ENCODE measurements around the gene P2RY8. TPM values are rescaled to one million over a fixed set of nuclear protein-coding genes. Genes with fewer than 3 reads are reported as not detected.
A peak's percentile ranks its signal among the peaks of the same experiment; 100 is the strongest.
"Not testable (repeated sequence)": the region's sequence is repeated elsewhere in the genome, so short reads cannot be mapped to it uniquely, and the experiment has no call there.

Gene P2RY8
- polyA plus RNA-seq (2013, experiment 1 of 2; ENCODE audit: insufficient read length): not detected
- not detected for polyA plus RNA-seq (2013, experiment 2 of 2; ENCODE audit: insufficient read length)

DNA sequence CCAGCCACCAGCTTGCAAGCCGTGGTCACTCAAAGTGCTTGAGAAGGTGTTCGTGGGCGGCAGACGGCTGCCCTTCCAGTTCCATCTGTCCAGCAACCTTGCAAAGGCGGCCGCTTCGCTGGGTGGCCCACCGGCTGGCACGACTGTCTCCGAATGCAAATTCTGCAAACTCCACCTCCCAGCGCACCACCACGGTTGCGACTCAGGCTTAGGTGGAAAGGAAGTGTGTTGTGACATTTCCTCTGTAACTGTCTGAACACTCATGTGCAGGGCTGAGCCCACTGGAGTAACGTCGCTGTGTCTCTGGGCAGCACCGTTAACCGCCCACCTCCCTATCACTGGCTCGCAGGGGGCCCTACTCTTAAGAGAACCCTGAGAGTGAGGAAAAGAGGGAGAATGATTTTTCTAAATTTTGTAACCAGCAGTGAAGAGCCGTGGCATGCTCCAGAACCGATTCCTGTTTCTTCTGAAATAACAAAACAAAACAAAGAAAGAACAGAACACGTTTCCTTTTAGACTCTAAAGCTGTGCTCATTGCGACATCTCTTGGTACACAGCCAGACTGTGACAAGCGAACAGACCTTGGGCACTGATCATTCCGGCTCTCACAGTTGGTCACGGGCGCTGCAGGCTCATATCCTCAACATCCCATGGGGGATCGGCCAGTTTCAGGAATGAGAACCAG is at the start of gene P2RY8:
Gene P2RY8 (minus strand): TSS at position 155 of the 685 bp plus-strand sequence. CDS start 70,627 bp downstream, outside the sequence.
- DNase-seq: peak; percentile 37

- no peak for DNase-seq
These were observed 47.4 kb upstream of the P2RY8 start for GRCh38 chrX:1584237-1585011.

- DNase-seq: peak; percentile 41
These were observed 45.9 kb upstream of the P2RY8 start for GRCh38 chrX:1582686-1583437.

DNA sequence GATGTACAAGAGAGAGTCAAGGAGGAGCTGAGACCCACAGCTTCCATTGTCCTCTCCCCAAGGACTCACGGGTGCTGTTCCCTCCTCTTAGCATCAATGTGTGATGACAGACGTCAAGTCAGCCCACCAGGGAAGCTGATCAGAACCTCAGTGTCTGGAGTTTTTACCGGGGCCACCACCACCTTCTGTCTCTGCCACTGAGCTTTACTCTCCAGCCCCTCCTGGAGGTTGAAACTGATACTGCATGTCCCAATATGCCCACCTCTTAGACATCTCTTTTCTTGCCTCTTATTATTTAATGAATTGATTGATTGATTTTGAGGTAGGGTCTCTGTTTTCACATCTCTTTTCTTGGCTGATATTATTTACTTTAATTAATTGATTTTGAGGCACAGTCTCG is 44.1 kb upstream of the P2RY8 start:
- DNase-seq: peak; percentile 42

DNA sequence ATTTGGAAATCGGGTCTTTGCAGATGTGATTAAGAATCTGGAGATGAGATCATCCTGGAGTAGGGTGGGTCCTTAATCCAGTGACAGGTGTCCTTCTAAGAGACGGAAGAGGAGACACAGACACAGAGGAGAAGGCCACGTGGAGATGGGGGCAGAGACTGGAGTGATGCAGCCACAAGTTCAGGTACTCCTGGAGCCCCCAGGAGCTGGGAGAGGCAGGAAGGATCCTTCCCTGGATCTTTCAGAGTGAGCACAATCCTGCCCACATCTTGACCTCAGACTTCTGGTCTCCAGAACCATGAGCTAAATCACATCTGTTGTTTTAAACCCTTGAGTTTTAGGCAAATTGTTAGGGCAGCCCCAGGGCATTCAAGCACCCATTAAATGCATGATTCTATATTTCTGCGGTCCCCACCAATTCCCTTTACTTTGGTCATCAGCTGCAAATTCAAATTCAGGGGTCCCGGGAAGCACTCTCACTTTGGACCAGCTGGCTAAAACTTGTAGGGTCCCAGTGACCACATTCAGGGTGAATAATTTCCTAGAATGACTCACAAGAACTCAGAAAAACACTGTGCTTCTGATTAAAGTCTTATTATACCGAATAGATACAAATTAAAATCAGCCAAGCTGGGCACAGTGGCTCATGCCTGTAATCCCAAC is 41.7 kb upstream of the P2RY8 start:
- no peak for DNase-seq

GRCh38 chrX:1577845-1578244 is 40.9 kb upstream of the P2RY8 start:
- no peak for DNase-seq

DNA sequence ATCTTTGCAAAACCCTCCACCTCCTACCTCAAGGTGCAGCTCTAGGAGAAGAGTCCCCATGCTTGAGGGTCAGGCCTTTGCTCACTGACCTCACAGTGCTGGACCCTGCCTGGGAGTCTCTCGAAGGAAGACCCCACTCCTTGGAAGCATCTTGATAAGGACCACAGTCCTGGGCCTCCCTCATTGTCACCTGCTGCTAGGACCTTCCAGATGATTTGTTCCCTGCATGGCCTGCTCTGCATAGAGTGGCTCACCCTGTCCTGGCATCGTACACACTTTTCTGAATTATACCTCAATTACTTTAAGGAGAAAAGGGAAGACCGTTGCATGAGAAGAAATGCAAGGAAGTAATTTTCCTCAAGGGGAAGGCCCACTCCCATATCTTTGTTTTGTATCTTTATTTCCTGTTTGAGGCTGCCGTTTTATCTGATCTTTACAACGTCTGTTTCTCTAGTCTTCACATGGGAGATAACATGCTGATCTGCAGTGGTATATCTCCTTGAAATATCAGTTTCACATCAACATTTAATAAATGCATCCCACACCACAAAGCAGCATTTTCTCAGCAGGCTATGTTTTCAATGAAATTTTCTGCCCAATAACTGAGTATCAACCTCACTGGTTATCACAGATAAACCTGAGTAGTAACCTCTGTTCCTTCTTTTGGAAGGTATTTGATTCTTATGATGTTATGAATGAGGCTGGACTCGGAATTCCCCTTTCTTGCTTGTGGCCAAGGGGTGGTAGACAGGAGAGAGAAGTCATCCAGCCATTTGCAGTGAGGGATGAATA is 39.4 kb upstream of the P2RY8 start:
- no peak for DNase-seq

DNA sequence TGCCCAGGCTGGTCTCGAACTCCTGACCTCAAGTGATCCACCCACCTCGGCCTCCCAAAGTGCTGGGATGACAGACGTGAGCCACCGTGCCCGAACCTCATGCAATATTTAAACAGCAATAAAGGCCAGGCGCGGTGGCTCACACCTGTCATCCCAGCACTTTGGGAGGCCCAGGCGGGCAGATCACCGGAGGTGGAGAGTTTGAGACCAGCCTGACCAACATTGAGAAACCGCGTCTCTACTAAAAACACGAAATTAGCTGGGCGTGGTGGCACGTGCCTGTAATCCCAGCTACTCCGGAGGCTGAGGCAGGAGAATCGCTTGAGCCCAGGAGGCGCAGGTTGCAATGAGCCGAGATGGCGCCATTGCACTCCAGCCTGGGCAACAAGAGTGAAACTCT is 37.2 kb upstream of the P2RY8 start:
- DNase-seq: not testable (repeated sequence)

GRCh38 chrX:1564750-1565683 is 28.0 kb upstream of the P2RY8 start:
- no peak for DNase-seq

GRCh38 chrX:1564077-1564476 is 27.1 kb upstream of the P2RY8 start:
- DNase-seq: not testable (repeated sequence)

- DNase-seq: no peak
These were observed 24.2 kb upstream of the P2RY8 start for GRCh38 chrX:1561164-1561563.

- no peak for DNase-seq
These were observed 21.9 kb upstream of the P2RY8 start for GRCh38 chrX:1558761-1559468.

DNA sequence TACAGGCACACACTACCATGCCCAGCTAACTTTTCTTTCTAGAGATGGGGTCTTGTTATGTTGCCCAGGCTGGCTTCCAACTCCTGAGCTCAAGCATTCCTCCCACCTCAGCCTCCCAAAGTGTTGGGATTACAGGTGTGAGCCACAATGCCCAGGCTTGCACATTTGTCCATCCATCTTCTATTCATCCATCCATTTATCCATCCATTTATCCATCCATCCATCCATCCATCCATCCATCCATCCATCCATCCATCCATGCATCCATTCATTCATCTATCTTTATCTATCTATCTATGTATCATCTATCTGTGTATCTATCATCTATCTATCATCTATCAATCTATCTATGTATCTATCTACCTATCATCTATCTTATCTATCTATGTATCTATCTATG is 20.5 kb upstream of the P2RY8 start:
- not testable (repeated sequence) for DNase-seq

- DNase-seq: no peak
These were observed 18.4 kb upstream of the P2RY8 start for GRCh38 chrX:1555370-1555769.

GRCh38 chrX:1554469-1555210 is 17.7 kb upstream of the P2RY8 start:
- no peak for DNase-seq

DNA sequence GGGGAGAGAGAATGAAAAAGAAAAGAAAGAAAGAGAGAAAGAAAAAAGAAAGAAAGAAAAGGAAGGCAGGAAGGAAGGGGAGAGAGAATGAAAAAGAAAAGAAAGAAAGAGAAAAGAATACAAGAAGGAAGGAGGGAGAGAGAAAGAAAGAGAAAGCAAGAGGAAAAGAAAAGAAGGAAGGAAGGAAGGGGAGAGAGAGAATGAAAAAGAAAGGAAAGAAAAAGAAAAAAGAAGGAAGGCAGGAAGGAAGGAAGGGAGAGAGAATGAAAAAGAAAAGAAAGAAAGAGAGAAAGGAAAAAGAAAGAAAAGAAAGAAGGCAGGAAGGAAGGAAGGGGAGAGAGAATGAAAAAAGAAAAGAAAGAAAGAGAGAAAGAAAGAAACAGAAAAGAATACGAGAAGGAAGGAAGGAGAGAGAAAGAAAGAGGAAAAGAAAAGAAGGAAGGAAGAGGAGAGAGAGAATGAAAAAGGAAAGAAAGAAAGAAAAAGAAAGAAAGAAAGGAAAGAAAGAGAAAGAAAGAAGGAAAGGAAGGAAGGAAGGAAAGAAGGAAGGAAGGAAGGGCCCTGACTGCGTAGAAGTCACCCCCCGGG is 15.1 kb upstream of the P2RY8 start:
- no peak for DNase-seq

DNA sequence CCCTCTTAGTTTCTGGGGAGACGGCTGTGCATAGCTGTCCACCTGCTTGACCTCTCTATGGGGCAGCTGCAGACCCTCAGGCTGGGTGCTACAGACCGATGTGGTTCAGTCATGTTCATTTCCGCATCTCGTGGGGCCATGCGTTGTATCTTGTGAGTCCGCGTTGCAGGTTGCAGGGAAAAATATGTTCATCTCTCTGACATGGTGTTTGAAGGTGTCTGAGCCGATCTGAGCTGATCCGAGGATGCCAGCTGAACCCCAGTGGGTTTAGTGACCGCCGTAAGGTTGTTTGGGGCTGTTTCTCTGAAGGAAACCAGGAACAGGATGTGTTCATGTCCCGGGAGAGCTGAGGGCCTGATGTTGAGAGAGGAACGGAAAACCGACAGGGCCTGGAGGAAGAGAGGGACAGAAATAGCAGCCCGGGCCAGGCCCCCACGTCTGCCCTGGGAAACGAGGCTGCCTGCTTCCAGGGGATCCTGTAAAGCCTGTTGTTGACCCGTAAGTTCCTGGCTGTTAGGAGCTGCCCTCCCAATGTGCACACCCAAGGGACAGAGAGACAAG is 9.8 kb upstream of the P2RY8 start:
- DNase-seq: no peak

DNA sequence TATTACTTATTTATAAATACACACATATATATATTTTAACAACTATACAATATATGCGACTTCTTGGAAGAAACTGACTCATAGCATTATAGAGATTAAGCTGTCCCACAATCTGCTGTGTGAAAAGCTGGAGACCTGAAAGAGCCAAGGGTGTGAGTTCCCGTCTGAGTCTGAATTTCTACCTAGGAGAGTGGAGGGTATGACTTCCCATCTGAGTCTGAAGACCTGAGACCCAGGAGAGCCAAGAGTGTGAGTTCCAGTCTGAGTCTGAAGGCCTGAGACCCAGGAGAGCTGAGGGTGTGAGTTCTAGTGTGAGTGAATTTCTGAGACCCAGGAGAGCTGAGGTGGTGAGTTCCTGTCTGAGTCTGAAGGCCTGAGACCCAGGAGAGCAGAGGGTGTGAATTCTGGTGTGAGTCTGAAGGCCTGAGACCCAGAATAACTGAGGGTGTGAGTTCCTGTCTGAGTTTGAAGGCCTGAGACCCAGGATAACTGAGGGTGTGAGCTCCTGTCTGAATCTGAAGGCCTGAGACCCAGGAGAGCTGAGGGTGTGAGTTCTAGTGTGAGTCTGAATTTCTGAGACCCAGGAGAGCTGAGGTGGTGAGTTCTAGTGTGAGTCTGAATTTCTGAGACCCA is 8.9 kb upstream of the P2RY8 start:
- no peak for DNase-seq
